Amniotic stem cell (primary cell): ENCODE measurements around the gene DYNC2I2.

Experiments used
- DNase-seq: peaks from one replicate; lab custom pipeline; 2025; lab: John Stamatoyannopoulos, UW

Gene DYNC2I2

DNA sequence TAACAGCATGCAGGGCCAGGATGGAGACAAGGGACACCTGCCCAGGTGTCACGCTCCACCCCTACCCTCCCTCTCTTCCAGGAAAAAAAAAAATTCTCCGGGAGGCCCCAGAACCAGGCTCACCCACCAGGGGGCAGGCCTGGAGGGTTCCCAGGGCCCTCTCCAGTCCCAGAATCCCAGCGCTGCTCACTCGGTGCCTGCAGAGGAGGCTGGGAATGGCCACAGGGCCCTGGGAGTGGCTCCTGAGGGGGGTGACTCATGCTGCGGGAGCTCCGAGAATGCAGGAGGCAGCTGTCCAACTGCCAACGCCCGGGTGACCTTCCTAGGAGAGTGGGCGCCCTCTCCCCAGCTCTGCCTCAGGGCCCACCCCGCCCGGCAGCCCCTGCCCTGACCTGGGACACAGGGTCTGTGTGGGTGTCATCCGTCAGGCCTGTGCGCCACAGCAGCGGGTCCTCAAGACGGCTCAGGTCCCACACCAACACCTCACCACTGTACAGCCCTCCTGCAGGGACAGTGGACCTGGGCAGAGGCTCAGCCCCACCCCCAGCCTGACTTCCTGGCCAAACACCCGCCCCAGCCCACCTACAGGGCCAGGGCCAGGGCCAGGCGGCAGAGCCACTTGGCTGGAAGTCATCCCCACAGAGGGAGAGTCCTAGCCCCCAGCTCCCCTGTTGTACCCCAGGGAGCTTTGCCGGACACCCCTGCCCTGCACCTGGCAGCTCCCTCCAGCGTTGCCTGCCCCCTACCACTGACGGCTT lies 21.2 kb downstream of the DYNC2I2 start:
- peak; percentile 95 for DNase-seq

DNA sequence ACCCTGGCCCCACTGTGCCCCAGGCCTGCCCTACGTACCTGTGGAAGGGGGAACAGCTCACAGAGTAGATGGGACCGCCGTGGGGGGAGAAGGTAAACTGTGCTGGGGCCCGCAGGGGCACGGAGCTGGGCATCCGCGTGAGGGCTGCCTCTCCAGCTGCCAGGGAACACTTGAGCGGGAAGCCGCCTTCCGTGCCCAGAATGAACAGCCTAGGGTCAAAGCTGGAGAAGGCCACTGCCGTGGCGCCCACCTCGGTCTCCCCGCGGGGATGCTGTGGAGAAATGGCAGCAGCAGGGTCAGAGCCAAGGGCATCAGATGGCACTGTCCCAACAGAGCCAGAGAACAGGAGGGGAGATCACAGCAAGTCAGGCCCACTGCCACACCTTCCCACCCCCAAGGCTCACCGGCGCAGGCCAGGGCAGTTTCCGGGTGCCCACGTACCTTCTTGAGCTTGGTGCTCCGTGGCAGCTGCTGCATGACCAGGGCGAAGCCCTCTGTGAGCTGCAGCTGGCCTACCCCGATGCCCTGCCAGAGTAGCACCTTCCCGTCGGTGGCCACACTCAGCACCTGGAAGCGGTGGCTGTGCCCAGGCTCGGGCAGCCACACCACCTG lies 21.9 kb downstream of the DYNC2I2 start:
- no peak for DNase-seq

GRCh38 chr9:128634111-128634510 lies 22.5 kb downstream of the DYNC2I2 start:
- no peak for DNase-seq

DNA sequence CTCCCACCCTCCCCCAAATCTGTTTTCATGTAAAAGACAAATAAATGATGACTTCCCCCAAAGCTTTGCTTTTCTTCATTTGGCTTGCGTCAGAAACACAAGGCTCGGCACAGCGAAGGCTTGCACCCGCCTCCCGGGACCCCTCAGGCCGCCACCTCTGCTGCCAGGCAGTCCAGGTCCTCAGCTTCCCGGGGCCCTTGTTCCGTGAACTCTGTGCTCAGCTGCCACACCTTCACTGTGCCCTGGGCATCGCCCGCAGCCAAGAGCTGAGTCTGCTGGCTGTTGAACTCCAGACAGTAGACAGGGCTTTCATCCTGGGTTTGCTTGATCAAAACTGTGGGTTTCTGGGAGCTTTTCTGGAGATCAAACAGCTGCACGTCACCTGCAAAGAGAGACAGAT lies 23.0 kb downstream of the DYNC2I2 start:
- no peak for DNase-seq

- no peak for DNase-seq
Measured at GRCh38 chr9:128633057-128633456, 23.6 kb downstream of the DYNC2I2 start.

DNA sequence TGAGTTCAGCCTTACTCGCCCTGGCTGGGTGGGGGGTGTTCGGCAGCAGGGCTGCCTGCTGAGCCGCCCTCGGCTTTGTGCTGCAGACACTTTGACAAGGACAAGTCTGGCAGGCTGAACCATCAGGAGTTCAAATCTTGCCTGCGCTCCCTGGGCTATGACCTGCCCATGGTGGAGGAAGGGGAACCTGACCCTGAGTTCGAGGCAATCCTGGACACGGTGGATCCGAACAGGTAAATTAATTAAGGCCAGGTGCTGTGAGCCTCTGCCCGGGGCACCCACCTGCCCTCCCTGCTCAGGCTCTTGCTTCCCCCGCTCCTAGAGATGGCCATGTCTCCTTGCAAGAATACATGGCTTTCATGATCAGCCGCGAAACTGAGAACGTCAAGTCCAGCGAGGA lies 24.2 kb downstream of the DYNC2I2 start:
- DNase-seq: no peak

DNA sequence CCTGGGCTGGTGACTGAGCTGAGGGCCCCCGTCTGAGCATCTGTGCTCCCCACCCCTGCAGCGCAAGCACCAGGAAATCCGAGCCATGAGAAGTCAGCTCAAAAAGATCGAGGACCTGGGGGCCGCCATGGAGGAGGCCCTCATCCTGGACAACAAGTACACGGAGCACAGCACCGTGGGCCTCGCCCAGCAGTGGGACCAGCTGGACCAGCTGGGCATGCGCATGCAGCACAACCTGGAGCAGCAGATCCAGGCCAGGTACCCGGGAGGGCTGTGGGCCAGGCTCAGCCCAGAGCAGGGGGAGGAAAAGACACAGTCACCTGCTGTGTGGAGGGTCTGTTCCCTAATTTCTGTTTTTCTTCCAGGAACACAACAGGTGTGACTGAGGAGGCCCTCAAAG lies 24.6 kb downstream of the DYNC2I2 start:
- DNase-seq: no peak

DNA sequence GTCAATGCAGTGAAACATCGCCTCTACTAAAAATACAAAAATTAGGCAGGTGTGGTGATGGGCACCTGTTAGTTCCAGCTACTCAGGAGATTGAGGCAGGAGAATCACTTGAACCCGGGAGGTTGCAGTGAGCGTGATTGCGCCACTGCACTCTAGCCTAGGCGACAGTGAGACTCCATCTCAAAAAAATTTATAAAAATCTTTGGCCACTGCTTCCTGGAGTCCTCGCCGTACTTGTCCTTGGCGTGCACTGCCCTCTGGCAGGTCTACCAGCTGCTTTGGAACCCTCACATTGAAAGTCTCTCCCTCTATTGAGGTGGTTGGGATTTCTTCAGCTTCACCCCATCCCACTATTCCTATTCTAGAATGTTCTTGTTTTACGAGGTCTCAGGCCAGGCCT lies 25.0 kb downstream of the DYNC2I2 start:
- no peak for DNase-seq

DNA sequence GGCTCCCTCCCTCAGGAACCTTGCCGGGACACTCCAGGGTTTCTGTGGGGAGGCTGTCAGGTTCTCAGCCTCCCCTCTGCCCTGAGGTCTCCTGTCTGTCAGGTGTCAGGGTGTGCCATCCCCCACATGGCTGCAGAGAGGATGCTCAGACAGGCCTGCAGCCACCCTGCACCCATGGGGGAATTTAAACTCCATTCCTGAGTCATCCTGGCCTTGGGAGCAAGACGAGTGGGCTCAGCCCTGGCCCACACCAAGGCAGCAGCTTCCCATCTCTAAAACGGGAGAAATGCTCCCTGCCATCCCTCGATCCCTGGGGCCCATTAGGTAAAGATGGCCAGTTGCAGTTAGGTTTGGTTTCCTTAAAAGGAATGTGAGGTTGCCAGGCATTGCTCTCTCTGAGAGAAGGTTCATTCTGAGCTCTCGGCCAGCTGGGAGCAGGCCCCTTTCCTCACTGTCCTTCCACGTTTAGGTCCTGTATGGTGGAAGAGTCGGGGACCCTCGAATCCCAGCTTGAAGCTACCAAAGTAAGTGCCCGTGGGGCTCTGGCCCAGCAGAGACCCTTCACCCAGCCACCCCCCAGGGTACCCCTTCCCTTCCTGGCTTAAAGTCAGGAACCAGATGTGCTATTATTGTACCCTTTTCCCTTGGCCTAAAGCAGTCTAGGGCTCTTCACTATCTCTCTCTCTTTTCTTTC lies 26.6 kb downstream of the DYNC2I2 start:
- no peak for DNase-seq

DNA sequence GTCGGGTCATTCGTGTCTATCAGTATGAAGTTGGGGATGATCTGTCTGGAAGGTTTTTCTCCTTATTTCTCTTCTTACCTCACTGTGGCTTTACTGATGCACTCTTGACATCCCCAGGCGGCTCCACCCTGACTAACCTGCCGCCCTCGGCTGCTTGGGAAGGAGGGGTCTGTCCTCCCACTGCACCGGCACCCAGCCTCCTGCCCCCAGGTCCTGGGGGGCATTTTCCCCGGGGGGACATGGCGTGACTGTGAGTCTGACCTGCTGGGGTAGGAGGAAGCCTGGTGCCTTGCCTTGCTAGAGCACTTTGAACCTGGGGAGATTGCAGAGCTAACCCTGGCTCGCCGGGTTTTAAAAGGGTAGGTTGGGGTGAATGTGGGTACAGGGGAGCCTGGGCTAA lies 27.5 kb downstream of the DYNC2I2 start:
- no peak for DNase-seq

DNA sequence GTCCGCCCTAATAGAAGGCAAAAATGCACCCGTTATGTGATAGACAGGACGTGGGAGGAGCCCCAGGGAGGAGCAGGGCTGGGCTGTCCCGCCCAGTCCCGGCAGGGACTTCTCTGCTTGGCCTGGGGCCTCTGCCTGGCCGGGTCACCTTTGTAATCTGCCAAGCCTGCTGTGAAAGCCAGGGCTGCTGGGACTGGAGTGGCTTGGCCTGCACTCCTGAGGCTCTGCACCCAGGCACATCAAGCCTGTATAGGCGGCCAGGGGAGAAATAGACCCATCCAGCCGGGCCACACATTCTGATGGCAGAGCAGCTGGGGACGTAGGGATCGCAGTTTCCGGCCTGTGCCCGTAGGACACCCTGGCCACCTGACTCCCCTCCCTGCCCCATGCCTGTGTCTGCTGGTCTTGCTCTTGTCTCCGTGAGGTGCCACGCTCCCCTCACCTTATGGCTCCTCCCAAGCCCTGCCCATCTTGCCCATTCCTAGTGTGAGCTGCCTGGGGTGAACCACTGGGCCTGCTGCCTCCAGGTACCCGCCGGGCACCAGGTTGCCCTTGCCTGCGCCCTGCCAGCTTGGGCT lies 28.1 kb downstream of the DYNC2I2 start:
- no peak for DNase-seq

- no peak for DNase-seq
Measured at GRCh38 chr9:128627906-128628305, 28.7 kb downstream of the DYNC2I2 start.

- no peak for DNase-seq
Measured at GRCh38 chr9:128627127-128627715, 29.4 kb downstream of the DYNC2I2 start.

GRCh38 chr9:128626181-128626580 lies 30.5 kb downstream of the DYNC2I2 start:
- no peak for DNase-seq

DNA sequence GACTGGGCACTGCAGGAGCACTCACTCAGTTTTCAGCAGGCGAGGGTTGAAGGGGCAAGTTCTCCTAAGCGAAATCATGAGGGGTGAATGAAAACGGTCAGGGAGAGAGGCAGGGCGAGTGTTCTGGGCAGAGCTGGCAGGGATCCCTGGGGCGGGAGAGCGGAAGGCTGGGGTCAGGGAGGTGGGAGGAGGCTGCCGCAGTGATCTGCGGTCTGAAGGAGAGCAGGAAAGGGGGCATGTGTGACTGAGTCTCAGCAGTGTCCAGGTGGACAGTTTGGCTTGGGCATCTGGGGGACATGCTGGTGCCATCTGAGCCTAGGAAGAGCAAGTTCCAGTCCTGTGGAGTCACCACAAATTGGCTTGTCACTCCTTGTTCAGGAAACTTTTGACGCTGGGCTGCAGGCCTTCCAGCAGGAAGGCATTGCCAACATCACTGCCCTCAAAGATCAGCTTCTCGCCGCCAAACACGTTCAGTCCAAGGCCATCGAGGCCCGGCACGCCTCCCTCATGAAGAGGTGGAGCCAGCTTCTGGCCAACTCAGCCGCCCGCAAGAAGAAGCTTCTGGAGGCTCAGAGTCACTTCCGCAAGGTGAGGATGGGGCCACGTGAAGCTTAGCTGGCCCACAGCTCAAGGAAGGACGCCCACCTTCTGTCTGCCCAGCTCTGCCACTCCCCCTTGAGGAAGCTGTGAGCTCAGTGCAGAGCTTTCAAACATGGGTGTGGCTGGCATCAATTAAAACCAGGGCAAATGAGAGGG lies 31.1 kb downstream of the DYNC2I2 start:
- no peak for DNase-seq

DNA sequence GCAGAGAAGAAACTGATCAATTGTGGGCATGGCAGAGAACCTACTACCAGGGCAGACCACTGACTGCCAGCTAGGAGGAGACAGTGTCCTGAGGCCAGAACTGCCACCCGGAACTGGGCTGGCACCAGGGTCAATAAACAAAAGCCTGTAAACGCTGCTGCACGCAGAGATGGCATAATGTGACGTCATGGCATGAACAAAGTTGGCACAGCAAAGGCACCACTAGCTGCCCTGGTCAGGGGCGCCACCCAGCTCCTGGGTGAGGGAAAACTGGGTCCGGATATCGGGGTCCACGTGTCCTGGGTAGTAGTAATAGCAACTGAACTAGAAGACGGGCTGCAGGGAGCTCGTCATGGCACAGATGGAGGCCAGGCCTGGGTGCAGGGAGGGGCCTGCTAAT lies 32.1 kb downstream of the DYNC2I2 start:
- DNase-seq: no peak

- DNase-seq: no peak
Measured at GRCh38 chr9:128621730-128622455, 34.8 kb downstream of the DYNC2I2 start.

- DNase-seq: no peak
Measured at GRCh38 chr9:128619779-128620178, 36.9 kb downstream of the DYNC2I2 start.

DNA sequence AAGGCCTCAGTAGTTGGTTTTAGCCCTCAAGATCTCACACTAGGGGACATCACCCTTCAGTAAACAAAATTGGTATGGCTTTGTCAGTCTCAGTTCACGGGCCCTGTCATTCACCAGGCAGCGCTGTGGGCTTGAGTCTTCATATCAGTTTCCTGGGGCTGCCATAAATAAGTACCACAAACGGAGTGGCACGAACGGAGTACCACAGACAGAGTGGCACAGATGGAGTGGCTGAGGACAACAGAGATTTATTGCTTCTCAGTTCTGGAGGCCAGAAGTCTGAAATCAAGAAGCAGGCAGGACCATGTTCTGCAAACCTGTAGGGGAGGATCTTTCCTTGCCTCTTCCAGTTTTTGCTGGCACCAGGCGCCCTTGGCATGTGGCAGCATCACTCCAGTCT lies 37.5 kb downstream of the DYNC2I2 start:
- no peak for DNase-seq

DNA sequence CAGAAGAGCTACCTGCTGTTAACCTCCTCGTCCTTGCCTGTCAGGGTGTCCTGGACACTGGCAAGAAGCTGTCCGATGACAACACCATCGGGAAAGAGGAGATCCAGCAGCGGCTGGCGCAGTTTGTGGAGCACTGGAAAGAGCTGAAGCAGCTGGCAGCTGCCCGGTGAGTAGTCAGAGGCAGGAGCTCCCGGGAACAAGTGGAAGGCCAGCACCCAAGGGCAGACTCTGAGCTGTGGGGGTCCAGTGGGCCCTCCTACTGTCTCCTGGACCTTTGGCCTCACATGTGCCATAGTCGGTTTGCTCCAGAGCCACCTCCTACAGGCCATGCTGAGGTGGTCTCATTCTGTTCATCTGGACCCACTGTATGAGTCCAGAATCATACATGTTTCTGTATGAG lies 38.7 kb downstream of the DYNC2I2 start:
- DNase-seq: no peak

GRCh38 chr9:128615571-128615970 lies 41.1 kb downstream of the DYNC2I2 start:
- DNase-seq: no peak
